Kidney (tissue), 14 donors: Measurements from ENCODE around the gene TNNI3K. TPM values are rescaled to one million over a fixed set of nuclear protein-coding genes. Genes with fewer than 3 reads are reported as not detected.
A peak's percentile ranks its signal among the peaks of the same experiment; 100 is the strongest.

Source experiments
- DNase-seq, 5 donors: peaks; one replicate each; pipeline ENCODE4 v3.0.0-alpha.2; 2013 to 2020
- FAIRE-seq: peaks from 2 replicates; lab custom pipeline; 2012; peaks lifted over from hg19 to GRCh38; lab: Jason Lieb, UNC
- H3K27ac ChIP-seq, 2 donors: one replicate each; pipeline ENCODE4 v1.7.0; 2013; ENCODE audit warnings: low read depth in 2 of 2, low read length in 2 of 2, inconsistent platforms in 1 of 2
- H3K27me3 ChIP-seq: one replicate; pipeline ENCODE4 v1.7.1; 2013; ENCODE audit warnings: low read length, inconsistent platforms; ENCODE audit not compliant: control insufficient read depth, insufficient read depth
- H3K36me3 ChIP-seq, 3 donors: one replicate each; pipeline versions ENCODE4 v1.7.0 to v1.7.1; 2013; ENCODE audit warnings: low read length in 3 of 3, control low read depth in 1 of 3, inconsistent platforms in 1 of 3; ENCODE audit not compliant: insufficient read depth in 3 of 3, control insufficient read depth in 2 of 3
- H3K4me1 ChIP-seq, 3 donors: one replicate each; pipeline versions ENCODE4 v1.7.0 to v1.7.1; 2013; ENCODE audit warnings: low read length in 3 of 3, inconsistent platforms in 1 of 3, low read depth in 1 of 3; ENCODE audit not compliant: control insufficient read depth in 2 of 3, insufficient read depth in 2 of 3
- H3K4me3 ChIP-seq, 3 donors: one replicate each; pipeline versions ENCODE4 v1.7.0 to v1.8.1; 2013; ENCODE audit warnings: low read length in 3 of 3, control low read depth in 1 of 3, inconsistent platforms in 1 of 3
- H3K9ac ChIP-seq, 3 donors: one replicate each; pipeline versions ENCODE4 v1.7.0 to v1.7.1; 2013; ENCODE audit warnings: low read length in 3 of 3, control low read depth in 1 of 3, inconsistent platforms in 1 of 3
- H3K9me3 ChIP-seq, 3 donors: one replicate each; pipeline versions ENCODE4 v1.7.0 to v1.7.1; 2013; ENCODE audit warnings: low read length in 3 of 3, control low read depth in 1 of 3, inconsistent platforms in 1 of 3; ENCODE audit not compliant: control insufficient read depth in 2 of 3, insufficient read depth in 1 of 3
- intact Hi-C: fragments of 100-400 bp; cut with DNase I; formaldehyde crosslinking; loops from one replicate; pipeline ENCODE4 v1.11.1; 2022
- polyA plus RNA-seq: library from polyadenylated mRNA; stranded (reverse); fragments of 350-450 nt; fragmentation: Illumina TruSeq; extraction: RNeasy Lipid Tissue Mini Kit (QIAGEN cat#74804); gene quantifications from one replicate; pipeline ENCODE4 v1.2.3, GENCODE V29; 2014; ENCODE audit warnings: low read depth, low replicate concordance; ENCODE audit not compliant: insufficient read depth
- total RNA-seq: library from RNA; stranded (reverse); fragmentation: NEBNext Ultra II Directional; extraction: Animal tissue kit (Norgen Biotek cat#: 25700); gene quantifications from one replicate; pipeline ENCODE4 v1.2.1, GENCODE V29; 2021
- TF ChIP-seq, protein P1 (sequence below): IDR thresholded peaks from 3 replicates; pipeline ENCODE4 v1.5.1; 2012; ENCODE audit warnings: mild to moderate bottlenecking, moderate library complexity, borderline replicate concordance; ENCODE audit not compliant: insufficient read depth; ENCODE audit errors: extremely low read depth
- donor health status: control.
- donor health status: control.
- donor health status: control.
- donor health status: control.
- donor health status: control.
- donor health status: DM: yes; HTN: yes; CAD: no.
- donor health status: Normal renal cell carcinoma (clear cell type).

TNNI3K gene
- total and polyA plus RNA-seq, 2 donors from 2014 or later: 1.4 to 2.2 TPM

DNA sequence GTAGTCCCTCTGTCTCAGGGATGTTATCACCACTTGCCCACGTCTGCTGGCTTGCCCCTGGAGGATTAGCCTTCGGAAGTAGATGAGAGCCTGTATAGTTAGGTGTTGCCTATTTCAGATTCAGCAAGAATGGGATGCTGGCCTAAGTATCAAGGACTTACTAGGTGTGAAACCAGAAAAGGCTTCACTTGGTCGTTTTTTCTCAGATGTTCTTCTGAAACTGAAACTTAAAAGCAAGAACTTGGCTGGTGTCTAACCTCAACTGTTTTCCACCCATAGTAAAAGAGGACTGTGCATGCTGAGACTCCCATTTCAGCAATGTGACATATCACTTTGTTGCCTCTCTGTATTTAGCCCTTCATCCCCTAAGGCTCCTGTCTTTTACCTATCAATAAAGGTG lies 344.2 kb downstream of the TNNI3K start:
- Histone ChIP-seq H3K36me3 (no peaks in the 10 kb centered on the region), H3K27ac (no peak overlapping the region), H3K9me3 (no peaks in the 10 kb centered on the region), H3K27me3 (no peaks in the 10 kb centered on the region), H3K9ac (no peak overlapping the region), H3K4me3 (no peak overlapping the region), H3K4me1 (no peaks in the 10 kb centered on the region)
- TF ChIP-seq, protein P1, sequence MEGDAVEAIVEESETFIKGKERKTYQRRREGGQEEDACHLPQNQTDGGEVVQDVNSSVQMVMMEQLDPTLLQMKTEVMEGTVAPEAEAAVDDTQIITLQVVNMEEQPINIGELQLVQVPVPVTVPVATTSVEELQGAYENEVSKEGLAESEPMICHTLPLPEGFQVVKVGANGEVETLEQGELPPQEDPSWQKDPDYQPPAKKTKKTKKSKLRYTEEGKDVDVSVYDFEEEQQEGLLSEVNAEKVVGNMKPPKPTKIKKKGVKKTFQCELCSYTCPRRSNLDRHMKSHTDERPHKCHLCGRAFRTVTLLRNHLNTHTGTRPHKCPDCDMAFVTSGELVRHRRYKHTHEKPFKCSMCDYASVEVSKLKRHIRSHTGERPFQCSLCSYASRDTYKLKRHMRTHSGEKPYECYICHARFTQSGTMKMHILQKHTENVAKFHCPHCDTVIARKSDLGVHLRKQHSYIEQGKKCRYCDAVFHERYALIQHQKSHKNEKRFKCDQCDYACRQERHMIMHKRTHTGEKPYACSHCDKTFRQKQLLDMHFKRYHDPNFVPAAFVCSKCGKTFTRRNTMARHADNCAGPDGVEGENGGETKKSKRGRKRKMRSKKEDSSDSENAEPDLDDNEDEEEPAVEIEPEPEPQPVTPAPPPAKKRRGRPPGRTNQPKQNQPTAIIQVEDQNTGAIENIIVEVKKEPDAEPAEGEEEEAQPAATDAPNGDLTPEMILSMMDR: no peak
- FAIRE-seq (no peak), DNase-seq (no peak)
- intact Hi-C loops: no loop called here

DNA sequence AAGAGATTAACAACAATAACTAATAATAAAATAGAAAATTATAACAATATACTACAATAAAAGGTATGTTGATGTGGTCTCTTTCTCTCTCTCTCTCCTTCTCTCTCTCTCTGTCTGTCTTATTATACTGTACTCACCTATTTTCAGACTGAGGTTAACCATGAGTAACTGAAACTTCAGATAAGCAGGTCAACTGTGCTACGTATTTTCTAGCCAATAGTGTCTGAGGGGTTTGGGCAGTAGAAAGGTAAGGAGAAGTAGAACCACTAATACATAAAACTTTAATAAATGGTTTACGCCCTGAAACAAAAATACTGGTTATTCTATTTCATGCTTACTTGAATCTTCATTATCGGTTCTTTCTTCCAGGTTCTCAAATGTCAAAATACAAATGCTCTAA lies 348.2 kb downstream of the TNNI3K start:
- TF ChIP-seq, protein P1: no peak
- FAIRE-seq: no peak
- H3K9ac ChIP-seq: no peak overlapping the region

DNA sequence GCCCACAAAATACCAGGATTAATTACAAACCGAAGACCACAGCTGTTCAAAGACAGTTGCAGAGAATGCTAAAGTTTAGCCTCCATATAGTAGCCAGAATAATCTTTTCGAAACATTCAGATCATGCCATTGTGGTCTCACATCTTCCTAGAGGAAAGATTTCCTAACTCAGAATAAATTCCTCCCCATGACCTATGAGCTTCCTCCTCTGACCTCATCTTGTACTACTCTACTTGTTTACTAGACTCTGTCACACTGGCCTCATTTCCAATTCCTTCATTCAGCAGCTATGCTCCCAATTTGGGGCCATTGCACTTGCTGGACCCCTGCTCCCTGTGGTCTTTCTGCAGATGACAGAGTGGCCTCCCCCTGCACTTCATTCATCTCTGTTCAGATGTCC lies 349.0 kb downstream of the TNNI3K start:
- Histone ChIP-seq H3K27ac (no peak overlapping the region), H3K9ac (no peak overlapping the region), H3K4me3 (no peak overlapping the region), H3K4me1 (no peaks in the 10 kb centered on the region), H3K9me3 (no peaks in the 10 kb centered on the region), H3K27me3 (no peaks in the 10 kb centered on the region), H3K36me3 (no peaks in the 10 kb centered on the region)
- FAIRE-seq: no peak
- no peak for DNase-seq
- intact Hi-C loops: no loop called here
- TF ChIP-seq, protein P1: no peak

More for the DNA sequence above, 348.2 kb downstream of the TNNI3K start:
- no peaks in the 10 kb centered on the region for H3K27me3 ChIP-seq
- H3K27ac ChIP-seq: no peak overlapping the region
- intact Hi-C loops: no loop called here
- no peaks in the 10 kb centered on the region for H3K36me3 ChIP-seq
- no peaks in the 10 kb centered on the region for H3K9me3 ChIP-seq
- H3K4me1 ChIP-seq: no peaks in the 10 kb centered on the region
- no peak overlapping the region for H3K4me3 ChIP-seq
- no peak for DNase-seq

DNA sequence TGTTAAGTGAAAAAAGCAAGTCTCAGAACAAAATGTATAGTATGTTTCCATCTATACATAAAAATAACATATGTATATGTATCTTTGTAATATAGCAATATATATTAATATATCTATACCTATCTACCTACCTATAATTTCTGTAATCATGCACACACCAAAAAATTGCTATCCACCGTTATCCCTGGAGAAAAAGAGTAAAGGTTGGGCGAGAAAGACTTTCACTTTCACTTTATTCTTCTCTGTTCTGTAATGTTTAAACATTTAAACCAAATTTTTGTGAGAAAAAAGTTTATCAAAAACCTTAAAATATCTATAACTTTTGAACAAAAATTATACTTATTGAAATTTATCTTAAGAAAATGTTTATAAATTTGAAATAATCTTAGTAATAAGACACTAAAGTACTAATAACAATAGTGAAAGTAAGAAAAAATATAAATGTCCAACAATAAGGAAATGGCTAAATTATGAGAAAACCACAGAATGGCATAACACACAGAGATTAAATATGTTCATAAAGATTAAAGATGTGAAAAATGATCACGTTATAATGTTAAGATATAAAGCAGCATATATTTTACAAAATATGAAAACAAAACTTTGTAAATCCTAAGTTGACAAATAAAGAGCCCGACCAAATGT lies 351.2 kb downstream of the TNNI3K start:
- intact Hi-C loops: no loop called here
- H3K36me3 ChIP-seq: no peaks in the 10 kb centered on the region
- no peaks in the 10 kb centered on the region for H3K4me1 ChIP-seq
- no peaks in the 10 kb centered on the region for H3K27me3 ChIP-seq
- H3K9me3 ChIP-seq: no peaks in the 10 kb centered on the region
- H3K9ac ChIP-seq: no peak overlapping the region
- H3K4me3 ChIP-seq: no peak overlapping the region
- no peak overlapping the region for H3K27ac ChIP-seq
- DNase-seq (no peak), FAIRE-seq (peak; percentile 92)
- TF ChIP-seq, protein P1: no peak
